IPS DF 4.7 (cell line): ENCODE measurements around the gene PEX5.

Experiments used
- DNase-seq: peaks from one replicate; pipeline ENCODE4 v3.0.0-alpha.2; 2013; ENCODE audit warnings: low spot score; ENCODE audit errors: extremely low read depth

PEX5 gene

DNA sequence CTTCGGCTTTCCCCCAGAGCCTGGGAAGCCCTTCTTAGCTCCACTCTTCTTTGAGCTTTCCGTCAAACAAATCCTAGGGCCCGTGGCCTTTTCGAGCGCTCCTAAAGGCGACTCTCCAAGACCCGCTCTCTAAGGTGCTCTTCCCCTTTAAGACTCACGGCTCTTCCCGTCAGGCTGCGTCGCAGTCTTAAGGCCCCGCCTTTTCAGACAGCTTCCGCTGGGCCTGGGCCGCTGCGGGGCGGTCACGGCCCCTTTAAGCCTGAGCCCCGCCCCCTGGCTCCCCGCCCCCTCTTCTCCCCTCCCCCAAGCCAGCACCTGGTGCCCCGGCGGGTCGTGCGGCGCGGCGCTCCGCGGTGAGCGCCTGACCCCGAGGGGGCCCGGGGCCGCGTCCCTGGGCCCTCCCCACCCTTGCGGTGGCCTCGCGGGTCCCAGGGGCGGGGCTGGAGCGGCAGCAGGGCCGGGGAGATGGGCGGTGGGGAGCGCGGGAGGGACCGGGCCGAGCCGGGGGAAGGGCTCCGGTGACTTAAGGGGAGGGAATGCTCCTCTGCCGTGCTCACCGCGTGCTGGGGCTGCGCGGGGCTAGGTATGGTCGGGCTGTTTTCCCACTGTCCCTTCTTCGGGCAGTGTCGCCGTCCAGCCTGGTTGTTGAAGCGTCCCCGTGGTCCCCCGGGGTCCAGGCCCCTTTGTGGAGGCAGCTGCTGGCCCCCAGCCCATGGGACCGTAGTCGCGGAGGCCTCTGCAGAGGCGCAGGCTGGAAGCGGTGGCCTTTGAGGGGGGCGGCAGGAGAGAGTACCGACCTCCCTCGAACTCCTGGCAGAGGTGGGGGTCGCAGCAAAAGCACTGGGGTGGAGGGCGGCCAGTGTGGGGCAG lies at the start of gene PEX5:
Gene PEX5 (plus strand): TSS at position 289 of the 870 bp plus-strand sequence. CDS start 692 bp downstream, outside the sequence.
- peak; percentile 60 for DNase-seq

DNA sequence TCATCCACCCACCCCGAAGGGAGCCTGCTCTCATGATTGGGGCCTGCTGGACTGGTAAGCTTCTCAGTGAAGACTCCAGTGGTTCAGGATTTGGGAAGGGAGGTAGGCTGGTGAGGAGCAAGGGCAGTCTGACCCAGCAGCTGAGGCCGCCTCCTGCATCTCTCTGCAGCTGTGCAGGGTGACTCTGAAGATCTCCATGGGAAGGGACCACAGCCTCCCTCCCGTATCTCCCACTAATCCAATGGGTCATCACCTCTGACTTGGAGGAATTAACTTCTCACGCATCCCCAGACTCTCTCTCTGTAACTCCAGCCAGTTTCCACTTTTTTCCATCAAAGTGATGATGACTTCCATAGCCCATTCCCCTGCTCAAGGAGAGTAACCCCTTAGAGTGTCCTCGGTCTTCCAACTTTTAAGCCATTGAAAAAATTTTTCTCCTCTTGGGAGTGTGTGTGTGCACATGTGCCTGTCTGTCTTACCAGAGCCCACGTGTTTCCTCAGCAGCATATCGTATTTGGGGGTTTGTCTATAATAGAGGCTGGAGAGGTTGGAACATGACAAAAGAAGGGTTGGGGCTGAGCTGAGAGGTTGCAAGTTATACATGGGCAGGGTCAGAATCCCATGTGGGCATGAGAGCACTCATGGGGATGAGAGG lies 48.0 kb upstream of the PEX5 start:
- no peak for DNase-seq

DNA sequence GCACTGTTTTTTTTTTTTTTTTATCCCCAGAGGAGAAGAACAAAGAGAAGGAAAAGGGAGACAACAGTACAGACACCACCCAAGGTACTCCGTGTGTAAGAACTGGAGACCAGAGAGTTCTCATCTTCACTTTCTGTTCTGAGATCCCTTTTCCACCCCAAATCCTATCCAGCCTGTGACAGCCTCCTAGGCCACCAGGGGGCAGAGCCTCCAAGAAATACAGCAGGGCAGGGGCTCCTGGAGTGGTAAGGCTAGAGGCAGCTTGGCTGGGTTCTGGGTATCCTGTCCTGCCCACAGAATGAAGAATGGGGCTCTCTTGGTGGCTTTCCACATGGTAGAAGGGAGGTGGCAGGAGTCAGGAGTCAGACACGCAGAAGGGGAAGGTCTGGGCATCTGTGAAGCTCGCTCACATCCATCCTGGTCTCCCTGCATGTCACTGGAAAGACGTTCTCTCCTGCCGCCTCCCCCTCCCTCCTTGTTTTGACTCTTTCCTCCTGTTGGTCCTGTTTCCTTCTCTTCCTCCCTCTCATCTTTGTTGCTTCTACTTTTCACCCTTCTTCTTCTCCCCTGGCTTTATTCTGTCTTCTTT lies 47.3 kb upstream of the PEX5 start:
- DNase-seq = no peak

DNA sequence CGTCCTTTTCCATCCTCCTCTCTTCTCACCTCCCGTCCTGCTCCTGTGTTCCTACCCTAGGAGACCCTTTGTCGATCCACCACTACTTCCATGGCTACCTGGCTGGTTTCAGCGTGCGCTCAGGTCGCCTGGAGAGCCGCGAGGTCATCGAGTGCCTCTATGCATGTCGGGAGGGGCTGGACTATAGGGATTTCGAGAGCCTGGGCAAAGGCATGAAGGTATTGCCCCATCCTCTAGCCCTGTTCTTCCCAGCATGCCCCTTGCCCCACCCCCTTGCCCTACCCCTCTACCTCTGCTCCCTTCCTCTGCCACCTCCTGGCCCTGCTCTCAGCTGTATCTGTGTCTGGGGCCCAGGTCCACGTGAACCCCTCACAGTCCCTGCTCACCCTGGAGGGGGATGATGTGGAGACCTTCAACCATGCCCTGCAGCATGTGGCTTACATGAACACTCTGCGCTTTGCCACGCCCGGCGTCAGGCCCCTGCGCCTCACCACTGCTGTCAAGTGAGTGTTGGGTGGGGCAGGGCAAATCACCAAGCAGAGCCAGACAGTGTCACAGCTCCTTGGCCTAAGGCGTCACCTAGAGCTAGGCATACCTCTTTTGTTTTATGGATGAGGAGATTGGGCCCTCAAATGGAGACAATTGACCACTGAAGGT lies 46.5 kb upstream of the PEX5 start:
- DNase-seq = no peak

DNA sequence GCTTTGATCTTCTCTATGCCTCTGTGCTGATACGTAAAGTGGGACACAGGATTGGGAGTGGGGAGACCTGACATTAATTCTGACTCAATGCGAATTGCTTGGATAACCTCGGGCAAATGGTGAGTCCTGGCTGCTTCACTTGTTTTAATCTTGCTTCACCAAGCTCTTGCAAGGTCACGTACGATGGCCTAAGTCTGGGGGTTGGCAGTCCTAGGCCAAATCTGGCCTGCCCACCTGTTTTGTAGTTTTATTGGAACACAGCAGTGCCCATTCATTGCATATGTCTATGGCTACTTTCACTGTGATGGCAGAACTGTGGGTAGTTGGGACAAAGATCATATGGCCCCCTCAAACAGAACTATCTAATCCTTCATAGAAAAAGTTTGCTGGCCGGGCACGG lies 45.9 kb upstream of the PEX5 start:
- no peak for DNase-seq

DNA sequence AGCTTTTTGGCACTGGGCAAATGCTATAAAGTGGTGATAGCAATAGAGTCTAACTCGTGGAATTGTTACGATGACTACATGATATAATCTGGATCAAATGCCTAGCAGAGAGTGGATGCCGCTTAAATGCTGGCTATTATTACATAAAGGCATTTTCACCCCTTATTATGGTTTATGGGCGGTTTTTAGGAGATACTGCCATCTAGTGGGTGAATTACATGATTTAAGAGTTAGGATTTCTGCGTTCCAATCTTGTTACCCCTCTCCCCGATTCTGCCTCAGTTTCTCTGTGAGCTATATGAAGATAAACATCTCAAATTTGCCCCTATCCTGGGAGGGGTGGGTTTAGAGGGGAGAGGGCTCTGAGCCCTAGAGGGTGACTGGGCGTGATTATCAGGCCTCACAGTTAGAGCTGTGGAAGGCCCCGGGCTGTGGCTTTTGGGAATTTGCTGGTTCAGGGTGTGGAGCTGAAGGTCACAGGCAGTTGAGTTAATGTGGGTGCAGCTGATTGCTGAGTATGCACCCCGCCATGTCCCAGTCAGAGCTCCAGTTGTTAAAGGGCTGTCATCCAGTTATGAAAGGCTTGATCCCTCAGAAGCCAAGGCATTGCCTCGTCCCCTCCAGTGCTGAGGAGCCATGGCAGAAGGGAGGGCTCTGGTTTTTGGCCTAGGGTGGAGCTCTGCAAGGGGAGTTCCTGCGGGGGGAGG lies 44.9 kb upstream of the PEX5 start:
- DNase-seq = no peak

DNA sequence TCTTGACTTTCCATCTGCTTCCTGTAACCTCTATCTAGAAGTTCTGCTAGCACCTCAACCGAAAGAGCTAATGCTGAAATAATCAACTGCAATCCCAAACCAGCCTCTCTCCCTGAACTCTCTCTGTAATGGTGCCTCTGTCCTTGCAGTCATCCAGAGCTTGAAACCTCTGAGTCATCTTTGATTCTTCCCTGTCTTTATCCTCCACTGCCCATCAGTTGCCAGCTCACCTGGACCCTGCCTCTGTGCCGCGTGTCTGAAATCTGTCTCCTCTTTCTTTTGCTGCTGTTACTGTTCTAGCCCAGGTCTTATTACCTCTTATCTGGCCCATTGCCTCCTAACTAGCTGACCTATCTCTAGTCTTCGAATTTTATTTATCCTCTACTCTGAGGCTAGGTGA lies 43.8 kb upstream of the PEX5 start:
- no peak for DNase-seq

DNA sequence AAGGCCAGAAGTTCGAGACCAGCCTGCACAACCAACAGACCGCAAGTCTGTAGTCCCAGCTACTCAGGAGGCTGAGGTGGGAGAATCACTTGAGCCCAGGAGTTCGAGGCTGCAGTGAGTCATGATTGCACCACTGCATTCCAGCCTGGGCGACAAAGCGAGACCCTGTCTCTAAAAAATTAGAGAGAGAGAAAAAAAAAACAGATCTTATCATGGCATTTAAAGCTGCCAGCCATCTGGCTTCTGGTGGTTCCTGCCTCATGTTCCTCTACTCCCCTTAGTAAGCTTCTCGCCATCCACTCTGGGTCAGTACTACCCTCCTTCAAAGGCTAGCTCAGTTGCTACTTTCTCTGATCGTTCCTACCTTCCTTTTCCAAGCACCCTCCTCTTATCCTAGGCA lies 43.3 kb upstream of the PEX5 start:
- DNase-seq = no peak

DNA sequence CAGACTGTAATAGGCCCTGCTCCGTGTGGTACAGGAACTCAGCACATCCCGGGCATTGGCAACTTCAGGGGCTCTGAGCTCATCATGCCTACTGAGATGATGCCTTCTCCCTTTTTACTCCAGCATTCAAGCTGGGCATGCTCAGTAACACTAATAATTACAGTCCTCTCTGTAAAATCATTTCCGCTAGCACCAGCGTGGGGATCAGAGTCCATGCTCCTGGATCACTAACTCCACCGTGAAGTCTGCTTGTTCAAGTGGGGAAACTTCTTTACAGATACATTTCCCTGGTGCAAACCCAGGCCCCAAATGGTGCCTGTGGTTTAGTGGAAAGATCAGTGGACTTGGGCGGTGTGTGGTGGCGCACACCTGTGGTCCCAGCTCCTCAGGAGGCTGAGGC lies 42.6 kb upstream of the PEX5 start:
- DNase-seq = no peak

DNA sequence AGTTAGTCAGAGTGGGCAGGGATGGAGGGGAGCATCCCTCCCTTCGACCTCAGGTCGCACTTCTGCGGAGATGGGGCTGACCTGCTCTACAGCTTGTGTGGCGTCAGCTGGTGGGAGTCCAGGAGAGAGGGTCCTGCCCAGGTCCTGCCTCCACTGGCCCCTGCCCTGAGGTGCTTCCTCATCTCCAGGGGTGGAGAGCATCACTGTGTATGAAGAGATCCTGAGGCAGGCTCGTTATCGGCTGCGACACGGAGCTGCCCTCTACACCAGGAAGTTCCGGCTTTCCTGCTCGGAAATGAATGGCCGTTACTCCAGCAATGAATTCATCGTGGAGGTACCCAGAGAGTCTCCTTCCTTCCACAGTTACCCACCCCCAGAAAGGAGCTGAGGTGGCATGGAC lies 39.1 kb upstream of the PEX5 start:
- no peak for DNase-seq

DNA sequence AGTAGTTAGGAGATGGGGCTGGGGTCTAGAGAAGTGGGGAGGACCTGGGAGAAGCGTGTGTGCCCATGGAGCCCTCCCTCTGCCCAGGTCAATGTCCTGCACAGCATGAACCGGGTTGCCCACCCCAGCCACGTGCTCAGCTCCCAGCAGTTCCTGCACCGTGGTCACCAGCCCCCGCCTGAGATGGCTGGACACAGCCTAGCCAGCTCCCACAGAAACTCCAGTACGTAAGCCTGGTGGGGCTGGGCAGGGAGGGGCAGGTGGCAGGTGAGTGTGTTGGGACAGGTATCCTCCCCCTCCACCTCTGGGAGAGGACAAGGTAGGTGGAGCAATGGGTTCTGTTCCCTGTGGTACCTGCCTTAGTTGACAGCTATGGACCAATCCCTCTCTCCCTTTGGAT lies 38.6 kb upstream of the PEX5 start:
- no peak for DNase-seq

DNA sequence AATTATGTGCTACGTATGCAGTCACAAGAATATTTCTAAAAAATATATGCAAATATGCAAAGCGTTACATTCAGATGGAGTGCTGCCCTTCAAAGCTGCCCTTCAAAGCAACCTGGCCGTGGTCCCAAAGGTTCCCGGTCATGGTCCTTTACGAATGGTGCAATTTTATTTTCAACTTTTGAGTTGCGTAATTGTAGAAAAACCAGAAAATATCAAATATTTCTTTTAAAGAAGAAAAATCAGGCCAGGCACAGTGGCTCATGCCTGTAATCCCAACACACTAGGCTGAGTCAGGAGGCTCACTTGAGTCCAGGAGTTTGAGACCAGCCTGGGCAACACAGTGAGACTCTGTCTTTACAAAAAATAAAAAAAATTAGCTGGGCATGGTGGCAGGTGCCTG lies 38.0 kb upstream of the PEX5 start:
- no peak for DNase-seq

DNA sequence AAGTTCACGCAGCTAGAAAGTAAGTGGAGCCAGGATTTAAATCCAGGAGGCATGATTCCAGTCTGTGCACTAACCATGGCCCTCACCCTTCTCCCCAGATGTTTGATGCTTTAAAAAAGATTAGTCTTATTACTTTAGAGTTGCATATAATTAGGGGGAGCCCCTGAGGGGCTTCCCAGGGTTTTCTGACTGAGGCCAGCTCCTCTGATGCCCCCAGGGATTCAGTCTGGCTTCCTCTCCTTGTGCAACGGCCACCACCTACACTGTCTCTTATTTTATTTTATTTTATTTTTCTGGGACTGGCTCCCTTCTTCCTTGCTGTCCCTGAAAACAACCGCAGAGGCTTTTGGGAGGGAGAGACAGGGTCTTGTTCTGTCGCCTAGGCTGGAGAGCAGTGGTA lies 36.7 kb upstream of the PEX5 start:
- DNase-seq = no peak

DNA sequence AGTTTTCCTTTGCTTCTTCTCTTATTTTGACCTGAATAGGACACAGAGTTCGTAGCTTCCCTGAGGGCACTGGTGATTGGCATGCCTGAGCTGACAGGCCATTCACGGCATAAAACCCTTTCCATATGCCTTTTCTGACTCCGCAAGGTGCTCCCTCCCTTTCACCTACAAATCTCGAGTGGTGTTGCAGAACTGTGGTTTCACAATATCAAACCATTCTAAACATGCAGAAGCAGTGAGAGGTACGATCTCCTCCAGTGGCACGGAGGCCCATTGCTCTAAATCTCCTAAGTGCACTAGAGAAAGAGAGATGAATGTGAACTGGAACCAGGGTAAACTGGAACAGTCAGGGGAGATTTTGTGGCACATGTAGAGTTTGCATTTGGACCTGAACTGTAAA lies 35.4 kb upstream of the PEX5 start:
- no peak for DNase-seq

DNA sequence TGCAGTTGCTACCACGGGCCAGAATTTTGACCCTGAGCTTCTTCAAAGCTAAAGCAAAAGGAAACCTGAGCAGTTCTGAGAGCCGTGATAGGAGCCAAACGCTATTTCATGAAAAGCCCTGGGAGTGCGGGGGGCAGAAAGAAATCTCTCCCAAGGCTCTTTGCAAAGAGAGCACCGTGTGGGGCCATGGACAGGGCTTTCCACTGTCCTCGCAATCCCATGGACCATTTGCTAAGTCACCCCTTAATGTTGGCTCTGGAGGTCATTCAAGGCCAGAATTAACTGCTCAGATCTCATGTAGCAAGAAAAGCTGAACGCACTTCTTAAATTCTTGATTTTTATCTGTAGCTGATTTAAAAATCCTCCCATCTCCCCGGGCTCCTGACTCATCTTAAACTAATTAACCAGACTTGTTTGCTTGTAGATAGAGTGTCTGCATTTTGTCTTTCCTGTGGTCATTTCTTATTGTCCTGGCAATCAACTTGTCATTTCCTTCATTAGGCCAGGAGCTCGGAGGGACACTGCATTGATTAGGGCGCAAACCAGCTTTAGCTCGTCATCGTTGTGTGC lies 34.5 kb upstream of the PEX5 start:
- DNase-seq = no peak

DNA sequence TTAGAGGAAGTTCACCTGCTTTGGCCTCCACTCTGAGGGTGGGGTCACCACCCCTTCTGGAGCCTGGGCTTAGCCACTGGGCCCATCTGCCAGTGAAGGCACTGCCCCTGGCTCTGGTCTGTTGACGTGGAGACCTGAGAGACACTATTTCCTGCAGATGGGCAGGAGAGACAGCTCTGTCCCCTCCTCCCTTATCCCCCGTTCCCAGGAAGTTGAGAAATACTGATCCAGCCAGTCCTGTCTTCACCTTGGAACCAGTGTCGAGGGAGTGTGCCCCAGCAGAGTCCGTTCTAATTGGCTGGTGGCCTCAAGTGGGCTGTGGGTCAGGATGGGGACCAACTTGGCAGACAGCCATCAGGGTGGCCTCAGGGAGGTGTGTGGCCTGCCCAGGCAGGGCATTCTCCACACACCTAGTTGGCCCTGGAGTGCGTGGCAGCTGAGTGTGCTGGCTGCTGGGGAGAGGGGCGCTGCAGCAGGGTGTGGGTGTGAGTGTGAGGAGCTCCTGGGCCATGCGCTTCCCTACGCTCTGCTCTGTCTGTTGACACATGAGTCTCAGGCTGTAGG lies 33.9 kb upstream of the PEX5 start:
- DNase-seq = no peak

DNA sequence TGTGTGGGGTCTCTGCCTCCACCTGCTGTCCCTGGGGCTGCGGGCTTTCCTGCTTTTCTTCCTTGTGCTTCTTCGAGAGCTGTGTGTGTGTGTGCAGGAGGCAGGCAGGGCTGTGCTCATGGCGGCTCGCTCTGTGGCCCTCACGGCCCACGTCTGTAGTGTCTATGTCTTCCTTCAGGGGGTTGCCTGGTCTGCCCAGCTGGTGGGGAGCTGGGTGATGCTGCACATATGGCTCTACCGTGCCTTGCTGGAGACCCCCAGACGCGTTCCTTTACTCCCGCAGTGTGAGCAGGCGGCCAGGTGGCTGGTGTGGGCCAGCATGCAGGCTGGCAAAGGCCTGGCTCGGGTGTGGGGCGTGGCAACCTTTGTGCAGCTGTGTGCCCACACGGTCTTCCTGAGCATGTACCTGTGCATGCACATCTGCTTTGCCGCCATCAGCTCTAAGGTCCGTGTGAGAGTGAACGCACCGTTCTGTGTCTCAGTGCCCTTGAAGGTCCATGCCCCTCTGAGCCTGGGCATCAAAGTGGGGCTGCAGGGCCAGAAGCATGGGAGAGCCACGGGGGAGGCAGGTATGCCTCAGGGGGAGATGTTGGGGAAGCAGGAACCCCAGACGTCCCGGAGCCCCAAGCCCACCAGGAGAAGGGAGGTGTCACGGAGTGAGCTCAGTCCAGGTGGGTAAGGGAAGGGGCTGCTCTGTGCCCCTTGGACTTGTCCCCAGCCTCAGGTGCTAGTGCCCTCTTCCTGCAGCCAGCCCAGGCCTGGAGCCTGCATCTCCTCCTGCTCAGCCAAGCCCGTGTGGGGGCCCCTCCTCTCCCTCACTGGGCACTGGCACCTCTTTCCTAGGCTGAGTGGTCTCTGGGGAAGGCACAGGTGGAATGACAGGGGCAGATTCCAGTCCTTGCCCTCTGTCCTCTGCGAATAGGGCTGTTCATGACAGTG lies 33.0 kb upstream of the PEX5 start:
- no peak for DNase-seq

DNA sequence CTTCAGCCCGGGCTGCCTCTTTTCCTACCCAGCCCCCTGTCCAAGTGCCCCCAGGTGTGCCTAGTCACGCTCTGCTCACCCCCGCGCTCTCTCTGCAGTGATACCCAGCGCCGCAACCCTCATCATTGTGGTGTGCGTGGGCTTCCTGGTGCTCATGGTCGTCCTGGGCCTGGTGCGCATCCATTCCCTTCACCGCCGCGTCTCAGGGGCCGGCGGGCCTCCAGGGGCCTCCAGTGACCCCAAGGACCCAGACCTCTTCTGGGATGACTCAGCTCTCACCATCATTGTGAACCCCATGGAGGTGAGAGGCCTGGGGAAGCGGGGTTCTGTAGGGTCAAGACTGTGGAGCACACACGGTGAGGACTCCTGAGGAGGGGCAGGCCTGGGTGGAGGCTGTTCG lies 32.1 kb upstream of the PEX5 start:
- no peak for DNase-seq

DNA sequence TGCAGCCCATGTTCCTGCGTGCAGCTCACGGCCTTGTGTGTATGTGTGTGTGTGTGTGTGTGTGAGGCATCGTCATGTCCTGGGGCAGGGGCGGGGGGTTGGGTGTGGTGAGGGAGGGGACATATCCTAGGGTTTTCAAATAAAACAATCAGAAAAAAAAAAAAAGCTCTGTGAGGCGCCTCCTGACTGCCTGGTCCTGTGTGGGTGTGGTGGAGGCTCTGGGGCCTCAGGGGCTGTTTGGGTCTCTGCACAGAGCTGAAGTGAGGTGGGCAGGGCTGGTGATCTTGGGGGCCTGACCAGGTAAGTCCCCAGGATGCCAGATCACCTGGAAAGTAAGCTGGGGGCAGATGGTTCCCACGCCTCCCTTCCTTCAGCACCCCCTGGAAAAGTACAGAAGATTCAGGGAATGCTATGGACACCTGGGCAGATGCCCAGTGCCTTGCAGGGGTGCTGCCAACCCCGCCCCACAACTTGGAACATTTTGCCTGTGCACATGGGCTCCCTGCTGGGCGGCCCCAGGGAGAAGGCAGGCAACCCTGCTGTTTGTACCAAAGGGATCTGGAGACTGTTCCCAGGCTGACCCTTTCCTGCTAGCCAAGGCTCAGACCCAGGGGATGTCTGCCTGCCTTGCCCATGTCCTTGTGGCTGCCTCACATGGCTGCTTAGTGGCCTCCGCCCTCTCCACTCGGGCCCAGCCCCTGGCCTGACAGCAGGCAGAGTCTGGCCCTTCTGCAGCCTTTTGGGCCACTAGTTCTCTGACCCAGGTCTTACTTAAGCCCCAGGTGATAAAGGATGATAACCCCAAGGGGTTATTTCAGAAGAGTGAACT lies 30.5 kb upstream of the PEX5 start:
- no peak for DNase-seq
